ENCODE results near the gene SMCO4. TPM values are rescaled to one million over a fixed set of nuclear protein-coding genes. Genes with fewer than 3 reads are reported as not detected.

The SMCO4 gene
- total RNA-seq, 1 experiment from 2014 or later: 14.1 TPM

DNA sequence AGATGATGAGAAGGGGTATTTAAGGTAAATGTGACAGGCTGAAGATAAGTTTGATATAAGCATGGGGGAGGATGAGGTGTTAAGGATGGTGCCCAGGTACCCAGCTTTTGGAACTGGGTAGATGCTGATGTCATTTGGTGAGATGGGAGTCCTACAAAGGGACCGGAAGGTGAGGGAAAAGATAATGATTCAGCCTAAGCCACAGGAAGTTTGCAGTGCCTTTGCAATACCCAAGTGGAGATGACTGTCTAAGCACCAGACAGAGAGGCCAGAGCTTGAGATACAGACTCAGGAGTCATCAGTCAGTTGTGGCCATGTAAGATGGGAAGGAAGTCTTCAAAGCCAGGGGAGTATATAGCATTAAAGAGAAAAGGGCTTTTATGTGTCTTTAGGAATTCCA lies 30.0 kb upstream of the SMCO4 start:
- Histone ChIP-seq H3K4me1 (ENCODE audit: control insufficient read depth, insufficient read depth, low read length) (no peaks in the 10 kb centered on the region), H3K27me3 (ENCODE audit: control insufficient read depth, insufficient read depth, low read length) (peaks cover 10% of the 10 kb centered on the region), H3K4me3 (ENCODE audit: low read depth in 2 of 2, low read length in 2 of 2) (no peak overlapping the region), H3K36me3 (ENCODE audit: control insufficient read depth, insufficient read depth, low read length) (no peaks in the 10 kb centered on the region; the same call in 1 of the 2 replicates), H3K9me3 (ENCODE audit: control insufficient read depth, insufficient read depth, low read depth, low read length) (no peaks in the 10 kb centered on the region), H3K27ac (ENCODE audit: low read length) (no peak overlapping the region)
- ChIA-PET CTCF (no interaction called here), POLR2A (no interaction called here)
- BruUV-seq (replicated peaks): no TSS peak
- TF ChIP-seq TCF7L2 (IDR thresholded peaks at IDR 0.05; ENCODE audit: low read depth, low read length) (no peak), SIN3A (IDR thresholded peaks at IDR 0.05; ENCODE audit: borderline replicate concordance, insufficient read depth, low read depth, low read length) (no peak), POLR2AphosphoS5 (IDR thresholded peaks at IDR 0.05; ENCODE audit: low read depth, low read length) (no peak)
- TF ChIP-seq, protein P1, sequence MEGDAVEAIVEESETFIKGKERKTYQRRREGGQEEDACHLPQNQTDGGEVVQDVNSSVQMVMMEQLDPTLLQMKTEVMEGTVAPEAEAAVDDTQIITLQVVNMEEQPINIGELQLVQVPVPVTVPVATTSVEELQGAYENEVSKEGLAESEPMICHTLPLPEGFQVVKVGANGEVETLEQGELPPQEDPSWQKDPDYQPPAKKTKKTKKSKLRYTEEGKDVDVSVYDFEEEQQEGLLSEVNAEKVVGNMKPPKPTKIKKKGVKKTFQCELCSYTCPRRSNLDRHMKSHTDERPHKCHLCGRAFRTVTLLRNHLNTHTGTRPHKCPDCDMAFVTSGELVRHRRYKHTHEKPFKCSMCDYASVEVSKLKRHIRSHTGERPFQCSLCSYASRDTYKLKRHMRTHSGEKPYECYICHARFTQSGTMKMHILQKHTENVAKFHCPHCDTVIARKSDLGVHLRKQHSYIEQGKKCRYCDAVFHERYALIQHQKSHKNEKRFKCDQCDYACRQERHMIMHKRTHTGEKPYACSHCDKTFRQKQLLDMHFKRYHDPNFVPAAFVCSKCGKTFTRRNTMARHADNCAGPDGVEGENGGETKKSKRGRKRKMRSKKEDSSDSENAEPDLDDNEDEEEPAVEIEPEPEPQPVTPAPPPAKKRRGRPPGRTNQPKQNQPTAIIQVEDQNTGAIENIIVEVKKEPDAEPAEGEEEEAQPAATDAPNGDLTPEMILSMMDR (IDR thresholded peaks at IDR 0.05): no peak
- TF ChIP-seq, protein P2, sequence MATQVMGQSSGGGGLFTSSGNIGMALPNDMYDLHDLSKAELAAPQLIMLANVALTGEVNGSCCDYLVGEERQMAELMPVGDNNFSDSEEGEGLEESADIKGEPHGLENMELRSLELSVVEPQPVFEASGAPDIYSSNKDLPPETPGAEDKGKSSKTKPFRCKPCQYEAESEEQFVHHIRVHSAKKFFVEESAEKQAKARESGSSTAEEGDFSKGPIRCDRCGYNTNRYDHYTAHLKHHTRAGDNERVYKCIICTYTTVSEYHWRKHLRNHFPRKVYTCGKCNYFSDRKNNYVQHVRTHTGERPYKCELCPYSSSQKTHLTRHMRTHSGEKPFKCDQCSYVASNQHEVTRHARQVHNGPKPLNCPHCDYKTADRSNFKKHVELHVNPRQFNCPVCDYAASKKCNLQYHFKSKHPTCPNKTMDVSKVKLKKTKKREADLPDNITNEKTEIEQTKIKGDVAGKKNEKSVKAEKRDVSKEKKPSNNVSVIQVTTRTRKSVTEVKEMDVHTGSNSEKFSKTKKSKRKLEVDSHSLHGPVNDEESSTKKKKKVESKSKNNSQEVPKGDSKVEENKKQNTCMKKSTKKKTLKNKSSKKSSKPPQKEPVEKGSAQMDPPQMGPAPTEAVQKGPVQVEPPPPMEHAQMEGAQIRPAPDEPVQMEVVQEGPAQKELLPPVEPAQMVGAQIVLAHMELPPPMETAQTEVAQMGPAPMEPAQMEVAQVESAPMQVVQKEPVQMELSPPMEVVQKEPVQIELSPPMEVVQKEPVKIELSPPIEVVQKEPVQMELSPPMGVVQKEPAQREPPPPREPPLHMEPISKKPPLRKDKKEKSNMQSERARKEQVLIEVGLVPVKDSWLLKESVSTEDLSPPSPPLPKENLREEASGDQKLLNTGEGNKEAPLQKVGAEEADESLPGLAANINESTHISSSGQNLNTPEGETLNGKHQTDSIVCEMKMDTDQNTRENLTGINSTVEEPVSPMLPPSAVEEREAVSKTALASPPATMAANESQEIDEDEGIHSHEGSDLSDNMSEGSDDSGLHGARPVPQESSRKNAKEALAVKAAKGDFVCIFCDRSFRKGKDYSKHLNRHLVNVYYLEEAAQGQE (IDR thresholded peaks at IDR 0.05; ENCODE audit: insufficient read depth in 1 of 2, low read depth in 2 of 2, low read length in 1 of 2): no peak
- in situ Hi-C loops (cut with HindIII; ENCODE audit: low pct_unique_long_range_greater_than_20kb, low sequenced_read_pairs) (no loop called here), intact Hi-C loops (cut with micrococcal nuclease; ENCODE audit: unreplicated experiment) (no loop called here)
- DNase-seq (ENCODE audit: low read depth, low spot score) (no peak), ATAC-seq (no peak)

DNA sequence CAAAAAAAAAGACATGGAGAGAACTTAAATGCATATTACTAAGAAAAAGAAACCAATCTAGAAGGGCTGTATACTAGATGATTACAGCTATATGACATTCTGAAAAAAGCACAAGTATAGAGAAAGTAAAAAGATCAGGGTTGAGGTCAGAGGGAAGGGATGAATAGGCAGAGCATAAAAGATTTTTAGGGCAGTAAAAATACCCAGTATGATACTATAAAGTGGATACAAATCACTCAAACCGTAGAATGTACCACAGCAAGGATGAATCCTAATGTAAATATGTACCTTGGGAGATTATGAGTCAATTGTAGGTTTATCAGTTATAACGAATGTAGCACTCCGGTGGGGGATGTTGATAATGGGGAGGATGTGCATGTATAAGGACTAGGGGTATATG lies 29.4 kb upstream of the SMCO4 start:
- in situ Hi-C loops (cut with HindIII; ENCODE audit: low pct_unique_long_range_greater_than_20kb, low sequenced_read_pairs) (no loop called here), intact Hi-C loops (cut with micrococcal nuclease; ENCODE audit: unreplicated experiment) (no loop called here)
- no peak for DNase-seq (ENCODE audit: low read depth, low spot score)
- POLR2A ChIA-PET: no interaction called here
- Histone ChIP-seq H3K9me3 (ENCODE audit: control insufficient read depth, insufficient read depth, low read depth, low read length) (no peaks in the 10 kb centered on the region), H3K4me3 (ENCODE audit: low read depth in 2 of 2, low read length in 2 of 2) (no peak overlapping the region), H3K36me3 (ENCODE audit: control insufficient read depth, insufficient read depth, low read length) (no peaks in the 10 kb centered on the region; the same call in 1 of the 2 replicates), H3K27me3 (ENCODE audit: control insufficient read depth, insufficient read depth, low read length) (peaks cover 10% of the 10 kb centered on the region), H3K4me1 (ENCODE audit: control insufficient read depth, insufficient read depth, low read length) (no peaks in the 10 kb centered on the region), H3K27ac (ENCODE audit: low read length) (no peak overlapping the region)
- BruUV-seq (replicated peaks): no TSS peak
- CTCF ChIA-PET: no interaction called here
- TF ChIP-seq, protein P2 (IDR thresholded peaks at IDR 0.05; ENCODE audit: insufficient read depth in 1 of 2, low read depth in 2 of 2, low read length in 1 of 2): no peak
- TF ChIP-seq, protein P1 (IDR thresholded peaks at IDR 0.05): no peak
- no peak for TF ChIP-seq POLR2AphosphoS5 (IDR thresholded peaks at IDR 0.05; ENCODE audit: low read depth, low read length)
- TF ChIP-seq SIN3A (IDR thresholded peaks at IDR 0.05; ENCODE audit: borderline replicate concordance, insufficient read depth, low read depth, low read length): no peak
- no peak for TF ChIP-seq TCF7L2 (IDR thresholded peaks at IDR 0.05; ENCODE audit: low read depth, low read length)
- no peak for ATAC-seq

Measured in Panc1 (cell line).